Hypothalamus (tissue), 51 donors: ENCODE measurements around the gene OVAAL.

Source experiments
- DNase-seq, 51 donors: peaks; one replicate each; lab custom pipeline; 2025; lab: John Stamatoyannopoulos, UW

OVAAL gene

GRCh38 chr1:180558664-180559063 is at the start of gene OVAAL:
Gene OVAAL (plus strand): TSS chr1:180558964.
- no peak for DNase-seq

- no peak for DNase-seq
Measured at GRCh38 chr1:180510882-180511281, 47.9 kb upstream of the OVAAL start.

GRCh38 chr1:180513531-180513930 is 45.2 kb upstream of the OVAAL start:
- no peak for DNase-seq

- DNase-seq: no peak
Measured at GRCh38 chr1:180515364-180515763, 43.4 kb upstream of the OVAAL start.

- DNase-seq: peak in 38 of 51 donors; percentile 2 to 83 (median 44)
Measured at GRCh38 chr1:180515857-180516388, 42.8 kb upstream of the OVAAL start.

- DNase-seq: no peak
Measured at GRCh38 chr1:180519846-180520245, 38.9 kb upstream of the OVAAL start.

GRCh38 chr1:180521474-180522212 is 37.1 kb upstream of the OVAAL start:
- no peak for DNase-seq

GRCh38 chr1:180522213-180522515 is 36.6 kb upstream of the OVAAL start:
- no peak for DNase-seq

- DNase-seq: no peak
Measured at GRCh38 chr1:180524160-180524914, 34.4 kb upstream of the OVAAL start.

GRCh38 chr1:180524915-180525714 is 33.6 kb upstream of the OVAAL start:
- DNase-seq: no peak

GRCh38 chr1:180525715-180526039 is 33.1 kb upstream of the OVAAL start:
- DNase-seq: no peak

- no peak for DNase-seq
Measured at GRCh38 chr1:180527101-180527669, 31.6 kb upstream of the OVAAL start.

GRCh38 chr1:180528868-180529470 is 29.8 kb upstream of the OVAAL start:
- DNase-seq: no peak

- no peak for DNase-seq
Measured at GRCh38 chr1:180530501-180530900, 28.3 kb upstream of the OVAAL start.

GRCh38 chr1:180532854-180533253 is 25.9 kb upstream of the OVAAL start:
- DNase-seq: no peak

GRCh38 chr1:180533266-180533987 is 25.3 kb upstream of the OVAAL start:
- DNase-seq: peak in 45 of 51 donors; percentile 3 to 77 (median 38)

- DNase-seq: no peak
Measured at GRCh38 chr1:180534214-180534613, 24.6 kb upstream of the OVAAL start.

- DNase-seq: no peak
Measured at GRCh38 chr1:180535418-180535999, 23.3 kb upstream of the OVAAL start.

- DNase-seq: no peak
Measured at GRCh38 chr1:180536821-180537372, 21.9 kb upstream of the OVAAL start.
